Right ventricle myocardium superior (tissue), 1 donor: ENCODE results near the gene CNTRL. TPM values are rescaled to one million over a fixed set of nuclear protein-coding genes. Genes with fewer than 3 reads are reported as not detected.

Experiments
- ATAC-seq: fragments of 200-7000 bp; cut with Tn5 transposase; one replicate; pipeline ENCODE4 v1.9.1; 2020; ENCODE audit warnings: mild to moderate bottlenecking; ENCODE audit not compliant: poor library complexity
- DNase-seq: peaks from one replicate; pipeline ENCODE4 v3.0.0-alpha.2; 2020
- intact Hi-C: fragments of 100-400 bp; cut with DNase I; formaldehyde crosslinking; loops from one replicate; pipeline ENCODE4 v1.11.2; 2022
- total RNA-seq: library from RNA; stranded (reverse); fragmentation: NEBNext Ultra II Directional; extraction: Animal tissue kit (Norgen Biotek cat#: 25700); gene quantifications from one replicate; pipeline ENCODE4 v1.2.1, GENCODE V29; 2021
- donor health status: DM: no; HTN: yes; CAD: no; lungs with severe emphysema.

The CNTRL gene
- total RNA-seq, 1 donor from 2014 or later: 2.6 TPM

DNA sequence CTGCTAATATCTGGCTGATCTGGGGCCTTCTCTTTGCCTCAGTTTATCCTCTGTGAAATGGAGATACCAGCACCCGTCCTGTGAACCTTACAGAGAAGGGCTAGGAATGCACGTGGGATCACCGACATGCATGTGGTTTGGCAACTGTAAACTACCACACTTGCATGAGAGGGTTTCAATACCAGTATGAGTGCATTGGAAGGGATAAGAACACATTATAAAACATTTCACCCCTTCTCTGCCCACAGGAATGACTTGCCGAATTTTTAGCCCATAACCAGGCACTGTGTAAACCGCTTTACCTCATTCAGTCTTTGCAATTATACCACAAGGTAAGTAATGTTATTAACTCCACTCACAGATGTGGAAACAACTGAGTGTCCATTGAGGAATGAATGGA is 135.8 kb downstream of the CNTRL start:
- intact Hi-C loops: loop anchor here (5.0 kb wide), 2 partner anchors 107 to 187 kb away; no protein-coding TSS in a partner anchor
- ATAC-seq (no peak), DNase-seq (no peak)

DNA sequence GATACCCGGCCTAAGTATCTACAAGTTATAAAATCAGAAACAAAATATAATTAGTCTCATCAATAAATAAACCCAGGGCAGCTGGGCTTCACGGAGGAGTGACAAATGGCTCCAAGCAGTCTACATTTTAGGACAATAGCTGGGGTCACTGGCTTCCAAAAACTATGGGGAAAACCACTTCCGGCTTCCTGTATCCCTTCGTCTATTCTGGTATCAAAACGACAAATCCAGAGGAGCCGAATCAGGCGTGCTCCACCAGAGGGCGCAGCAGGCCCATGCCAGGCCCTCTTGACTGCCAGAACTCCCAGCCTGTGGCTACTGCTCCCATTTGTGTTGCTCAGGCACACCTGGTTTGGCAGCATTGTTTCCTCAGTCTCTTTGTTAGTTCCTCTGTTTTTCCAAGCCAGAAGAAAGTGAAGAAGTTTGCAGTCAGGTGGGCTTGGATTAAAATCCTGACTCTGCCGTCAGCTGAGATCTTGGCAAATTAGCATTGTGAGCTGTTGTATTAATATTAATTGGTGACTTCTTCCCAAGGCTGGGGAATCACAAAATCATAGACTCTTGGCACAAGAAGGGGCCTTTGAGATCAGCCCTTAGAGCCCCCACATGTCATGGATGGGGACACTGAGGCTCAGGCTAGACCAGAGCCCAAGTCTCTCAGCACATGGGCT is 138.5 kb downstream of the CNTRL start:
- ATAC-seq: peak; percentile 99
- intact Hi-C loops: loop anchor here (5.0 kb wide), 2 partner anchors 104 to 184 kb away; no protein-coding TSS in a partner anchor
- peak; percentile 93 for DNase-seq

DNA sequence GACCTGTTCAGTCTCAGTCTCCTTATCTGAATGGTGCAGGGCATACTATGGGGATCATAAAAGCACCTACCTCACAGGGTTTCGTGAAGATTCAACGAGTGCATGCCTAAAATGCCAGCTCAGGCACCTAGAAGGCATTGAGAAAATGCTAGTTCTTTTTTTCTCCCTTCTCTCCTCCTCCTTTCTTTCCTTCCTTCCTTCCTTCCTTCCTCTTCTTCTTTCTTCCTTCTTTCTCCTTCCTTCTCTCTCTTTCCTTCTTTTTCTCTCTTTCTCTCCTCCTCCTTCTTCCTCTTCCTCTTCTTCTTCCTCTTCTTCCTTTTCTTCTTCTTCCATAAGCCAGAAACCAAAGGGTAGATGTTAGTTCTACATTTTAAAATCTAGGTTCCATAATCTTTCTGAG is 139.2 kb downstream of the CNTRL start:
- ATAC-seq (no peak), DNase-seq (no peak)
- intact Hi-C loops: loop anchor here (5.0 kb wide), 2 partner anchors 103 to 183 kb away; no protein-coding TSS in a partner anchor

DNA sequence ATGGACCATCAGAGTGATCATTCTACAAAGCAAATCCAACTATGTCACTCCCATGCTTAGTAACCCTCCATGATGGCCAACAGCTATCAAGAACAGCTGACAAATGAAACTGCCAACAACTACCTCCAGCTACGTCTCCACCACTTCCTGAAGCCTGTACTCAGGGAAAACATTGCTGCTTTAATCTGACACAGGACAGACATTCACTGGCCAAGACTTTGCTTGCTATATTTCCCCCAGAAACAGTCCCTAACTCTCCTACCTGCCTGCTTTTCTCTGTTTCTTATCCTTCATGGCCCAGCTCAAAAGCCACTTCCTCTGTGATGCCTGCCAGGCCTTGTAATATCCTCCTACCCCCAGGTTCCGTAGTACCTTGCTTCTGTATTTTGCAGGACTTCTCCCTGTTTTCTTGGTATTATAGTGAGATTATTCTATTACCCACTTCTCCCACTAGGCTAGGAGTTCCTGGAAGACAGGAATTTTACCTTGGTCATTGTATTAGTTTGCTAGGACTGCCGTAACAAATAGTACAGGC is 141.6 kb downstream of the CNTRL start:
- DNase-seq (no peak), ATAC-seq (no peak)
- intact Hi-C loops: no loop called here

DNA sequence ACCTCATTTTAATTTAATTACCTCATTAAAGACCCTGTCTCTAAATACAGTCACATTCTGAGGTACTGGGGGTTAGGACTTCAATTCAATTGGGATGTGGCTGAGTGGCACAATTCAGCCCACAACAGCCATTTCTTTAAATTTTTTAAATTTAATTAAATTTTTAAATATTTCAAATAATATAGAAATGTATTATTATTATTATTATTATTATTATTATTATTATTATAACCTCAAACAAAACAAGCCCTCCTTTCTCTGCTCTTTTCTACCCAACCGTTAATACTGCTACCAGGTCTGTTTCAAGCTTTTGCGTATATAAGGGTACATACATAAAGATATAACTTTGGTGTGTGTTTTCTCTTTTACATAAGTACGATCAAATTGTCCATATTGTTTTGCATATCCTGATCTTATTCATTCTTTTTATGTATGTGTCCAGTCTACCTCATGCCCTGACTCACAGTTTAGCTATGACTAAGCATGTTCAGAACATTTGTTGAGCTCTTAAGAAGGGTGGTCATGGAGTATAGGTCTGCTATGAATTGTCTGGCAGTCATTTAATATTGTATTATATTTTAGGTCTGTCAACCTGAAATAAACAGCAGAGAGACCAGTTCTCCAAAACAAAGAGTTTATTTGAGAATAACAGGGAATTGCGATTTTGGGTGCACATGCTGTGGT is 143.0 kb downstream of the CNTRL start:
- no peak for ATAC-seq
- DNase-seq: no peak
- intact Hi-C loops: no loop called here

DNA sequence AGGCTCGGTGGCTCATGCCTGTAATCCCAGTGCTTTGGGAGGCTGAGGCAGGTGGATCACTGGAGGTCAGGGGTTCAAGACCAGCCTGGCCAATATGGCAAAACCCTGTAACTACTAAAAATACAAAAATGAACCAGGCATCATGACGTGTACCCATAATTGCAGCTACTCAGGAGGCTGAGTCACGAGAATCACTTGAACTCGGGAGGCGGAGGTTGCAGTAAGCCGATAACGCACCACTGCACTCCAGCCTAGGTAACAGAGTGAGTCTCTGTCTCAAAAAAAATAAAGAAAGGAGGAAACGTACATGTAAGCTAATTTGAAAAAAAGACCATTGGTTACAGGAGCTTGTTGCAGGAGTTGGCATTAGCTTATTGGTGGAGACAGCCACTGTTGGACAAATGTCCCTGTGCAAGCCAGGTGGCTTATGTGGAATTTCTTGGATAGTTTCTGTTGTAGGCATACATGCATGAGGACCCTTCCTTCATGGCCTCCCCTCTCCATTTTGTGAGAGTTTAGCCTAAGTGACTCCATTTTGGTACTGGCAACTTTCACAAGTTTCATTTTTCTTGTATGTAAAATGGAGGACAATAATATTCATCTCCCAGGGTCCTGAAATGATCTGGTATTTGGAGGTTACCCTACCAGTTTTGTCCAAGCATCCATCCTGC is 143.7 kb downstream of the CNTRL start:
- intact Hi-C loops: no loop called here
- no peak for ATAC-seq
- DNase-seq: no peak

DNA sequence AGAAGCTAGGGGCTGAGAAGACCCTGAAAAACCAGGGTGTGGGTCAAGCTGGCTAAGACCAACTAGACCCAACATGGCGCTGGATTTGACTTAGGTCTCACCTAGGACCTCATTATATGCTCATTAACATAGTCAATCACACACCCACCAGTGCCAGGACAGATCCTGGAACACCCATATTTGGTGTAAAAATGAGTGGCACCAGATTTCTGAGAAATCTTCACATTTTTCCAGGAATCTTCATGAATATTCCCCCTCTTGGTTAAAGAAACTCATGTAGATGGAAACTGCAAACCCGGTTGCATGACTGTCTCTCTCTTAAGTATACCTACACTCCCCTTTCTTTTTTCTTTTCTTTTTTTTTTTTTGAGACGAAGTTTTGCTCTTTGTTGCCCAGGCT is 144.8 kb downstream of the CNTRL start:
- DNase-seq (no peak), ATAC-seq (no peak)
- intact Hi-C loops: no loop called here

DNA sequence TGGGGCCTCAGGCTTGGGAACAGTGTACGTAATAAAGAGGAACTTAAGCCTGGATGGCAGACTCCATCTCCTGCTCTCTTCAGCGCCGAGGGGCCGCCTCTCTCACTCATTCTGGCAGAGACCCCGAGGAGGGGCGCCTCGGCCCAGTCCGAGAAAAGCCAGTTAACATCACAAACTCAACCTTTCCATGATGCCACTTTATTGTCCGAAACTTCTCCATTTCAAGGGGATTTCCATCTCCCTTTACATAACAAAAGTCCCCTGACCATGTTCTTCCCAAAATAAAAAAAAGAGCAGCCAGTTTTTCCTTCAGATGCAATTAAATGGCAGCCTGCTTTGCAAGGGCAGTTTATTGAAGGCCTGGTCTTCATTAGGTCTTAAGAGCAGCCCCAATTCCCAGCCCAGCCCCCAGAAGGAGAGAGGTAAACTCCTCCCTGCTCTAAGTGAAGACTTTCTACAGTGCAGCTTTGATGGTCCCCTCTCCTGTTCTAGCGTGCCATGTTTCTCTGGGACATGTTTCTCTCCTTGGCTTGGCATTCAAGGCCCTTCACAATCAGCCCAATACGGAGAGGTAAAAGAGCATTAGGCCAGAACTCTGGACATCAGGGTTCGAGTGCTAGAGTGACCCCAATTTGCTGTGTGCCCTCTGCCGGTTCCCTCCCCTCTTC is 146.4 kb downstream of the CNTRL start:
- DNase-seq (no peak), ATAC-seq (no peak)
- intact Hi-C loops: no loop called here

DNA sequence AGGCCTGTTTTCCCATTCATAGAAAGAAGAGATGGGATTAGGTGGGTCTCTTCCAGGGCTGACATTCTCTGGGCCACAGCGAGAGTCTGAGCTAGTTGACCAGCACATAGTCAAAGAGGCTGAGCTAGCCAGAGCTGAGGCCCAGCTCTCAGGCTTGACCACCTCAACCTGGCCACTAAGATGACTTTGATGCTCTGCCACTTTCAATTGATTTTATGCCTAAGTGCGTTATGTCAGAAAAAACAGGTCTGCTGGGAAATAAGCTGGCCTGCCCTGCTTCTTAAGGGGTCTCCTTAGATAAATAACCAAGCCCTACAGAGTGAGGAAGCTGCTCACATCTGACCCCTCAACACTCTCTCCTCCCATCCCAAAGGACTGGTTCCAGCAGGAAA is 146.9 kb downstream of the CNTRL start:
- intact Hi-C loops: no loop called here
- no peak for ATAC-seq
- DNase-seq: no peak

DNA sequence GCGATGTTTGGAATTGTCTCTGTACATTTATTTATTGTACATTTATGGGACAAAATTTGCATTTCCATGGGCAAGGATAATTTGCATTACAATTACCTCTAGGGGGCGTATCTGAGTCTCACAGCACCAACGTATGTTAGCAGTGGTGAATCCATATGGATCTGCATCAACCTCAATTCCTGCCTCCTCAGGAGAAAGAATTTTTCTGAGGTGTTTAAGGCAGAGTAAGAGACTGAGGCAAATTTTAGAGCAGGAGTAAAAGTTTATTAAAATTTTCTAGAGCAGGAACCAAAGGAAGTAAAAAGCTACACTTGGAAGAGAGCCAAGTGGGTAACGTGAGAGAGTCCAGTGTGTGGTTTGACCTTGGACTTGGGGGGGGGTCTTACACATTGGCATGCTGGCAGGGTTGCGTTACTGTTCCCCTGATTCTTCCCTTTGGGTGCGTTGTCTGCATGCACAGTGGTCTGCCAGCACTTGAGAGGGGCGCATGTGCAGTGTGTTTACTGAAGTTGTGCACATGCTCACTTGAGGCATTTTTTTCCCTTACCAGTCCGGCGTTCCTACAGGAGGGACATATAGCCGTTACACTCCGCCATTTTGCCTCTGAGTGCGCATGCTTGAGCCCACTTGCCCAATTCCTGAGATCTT is 147.9 kb downstream of the CNTRL start:
- DNase-seq (no peak), ATAC-seq (no peak)
- intact Hi-C loops: no loop called here

DNA sequence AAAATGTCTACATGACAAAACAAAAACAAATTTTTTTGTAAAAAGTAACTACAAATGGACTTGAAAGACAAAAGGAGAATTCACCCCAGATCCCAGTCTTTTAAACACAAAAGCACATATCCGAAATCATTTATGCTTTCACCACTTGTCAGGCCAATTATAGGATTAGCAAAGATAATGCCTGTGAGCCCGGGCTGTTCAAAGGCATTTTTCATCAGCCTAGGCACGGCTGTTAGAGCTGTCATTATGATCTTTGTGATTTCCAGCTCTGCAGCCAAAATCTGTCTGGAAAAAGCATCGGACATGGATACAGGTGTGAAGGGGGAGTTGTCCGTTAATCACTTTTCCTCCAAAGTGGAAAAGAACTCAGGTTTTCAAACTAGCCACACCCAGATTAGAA is 150.5 kb downstream of the CNTRL start:
- intact Hi-C loops: no loop called here
- ATAC-seq (no peak), DNase-seq (no peak)

DNA sequence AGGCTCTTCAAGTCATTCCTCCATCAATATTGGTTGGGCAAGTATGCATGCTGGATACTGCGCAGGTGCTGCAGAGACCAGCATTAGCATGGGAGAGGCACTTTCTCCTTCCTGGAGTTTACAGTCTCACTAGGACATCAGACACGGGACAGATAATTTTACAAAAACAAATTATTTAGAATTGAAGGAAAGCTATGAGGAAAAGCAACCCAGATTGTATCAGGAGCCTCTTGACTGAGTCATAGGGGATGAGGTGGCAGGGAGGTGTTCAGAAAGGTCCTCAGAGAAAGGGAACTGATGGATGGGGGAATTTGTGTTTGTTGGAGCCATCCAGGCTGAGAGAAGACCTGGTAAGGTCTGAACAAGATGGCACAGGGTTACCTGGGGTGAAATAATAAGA is 151.4 kb downstream of the CNTRL start:
- DNase-seq: no peak
- no peak for ATAC-seq
- intact Hi-C loops: no loop called here

Other genes with a start within 250 kb of the CNTRL start
- gene PSMD5, start 232.0 kb upstream of the CNTRL start, total RNA-seq: 14.3 TPM
- 11.9 TPM for gene PHF19, start 197.8 kb upstream of the CNTRL start, total RNA-seq
- 2.2 TPM for gene TRAF1, start 148.2 kb upstream of the CNTRL start, total RNA-seq
- 1.0 TPM for gene C5, start 24.7 kb upstream of the CNTRL start, total RNA-seq
- 53.3 TPM for gene RAB14, start 126.9 kb downstream of the CNTRL start, total RNA-seq
- gene GSN, start 193.2 kb downstream of the CNTRL start, total RNA-seq: 837 TPM